Activated CD4-positive, alpha-beta T cell treated with anti-CD3 and anti-CD28 coated beads, Interleukin-2, amount 10 ng/mL, durations not matched to agents 24 days and 14 days (primary cell): ENCODE results near the gene DBF4B. TPM values are rescaled to one million over a fixed set of nuclear protein-coding genes. Genes with fewer than 3 reads are reported as not detected.

Experiments
- DNase-seq: peaks from one replicate; pipeline ENCODE4 v3.0.0; 2022
- H3K27ac Mint-ChIP-seq: one replicate; pipeline ENCODE4 v1.8.0; 2022; ENCODE audit warnings: mild to moderate bottlenecking, mixed read lengths
- H3K27me3 Mint-ChIP-seq: one replicate; pipeline ENCODE4 v1.8.0; 2022; ENCODE audit warnings: mixed read lengths
- H3K36me3 Mint-ChIP-seq: one replicate; pipeline ENCODE4 v1.8.0; 2022; ENCODE audit warnings: low read depth, mild to moderate bottlenecking, mixed read lengths
- H3K4me1 Mint-ChIP-seq: one replicate; pipeline ENCODE4 v1.8.0; 2021; ENCODE audit warnings: mixed read lengths
- H3K4me3 Mint-ChIP-seq: one replicate; pipeline ENCODE4 v1.8.0; 2022; ENCODE audit warnings: mild to moderate bottlenecking, moderate library complexity, mixed read lengths
- H3K9me3 Mint-ChIP-seq: one replicate; pipeline ENCODE4 v1.8.0; 2021; ENCODE audit warnings: mixed read lengths
- intact Hi-C: fragments of 100-400 bp; cut with micrococcal nuclease; formaldehyde crosslinking; loops from one replicate; pipeline ENCODE4 v1.15.1; 2023
- total RNA-seq: library from RNA; stranded (reverse); gene quantifications from 2 replicates; pipeline ENCODE4 v1.2.3, GENCODE V29; 2022

DBF4B gene
- total RNA-seq, 1 donor from 2014 or later, result 25.7 TPM

DNA sequence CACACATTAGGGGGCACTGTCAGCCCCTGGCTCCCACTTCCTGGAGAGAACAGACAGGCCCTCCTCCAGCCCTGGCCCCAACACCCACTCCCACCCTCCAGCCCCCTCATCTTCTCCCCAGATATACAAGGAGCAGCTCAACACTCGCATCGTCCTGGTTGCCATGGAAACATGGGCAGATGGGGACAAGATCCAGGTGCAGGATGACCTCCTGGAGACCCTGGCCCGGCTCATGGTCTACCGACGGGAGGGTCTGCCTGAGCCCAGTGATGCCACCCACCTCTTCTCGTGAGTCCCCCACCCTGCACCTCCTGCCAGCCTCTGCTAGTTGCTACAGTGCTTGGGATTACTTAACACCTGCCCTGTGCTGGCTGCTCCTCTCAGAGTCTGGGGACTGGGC is 64.7 kb downstream of the DBF4B start:
- no peak overlapping the region for H3K4me3 Mint-ChIP-seq
- intact Hi-C loops, result loop anchor here (10.0 kb wide), 1 partner anchor 238 kb away; no protein-coding TSS in a partner anchor
- peak; percentile 53 for DNase-seq
- no peaks in the 10 kb centered on the region for H3K9me3 Mint-ChIP-seq
- peaks cover 8% of the 10 kb centered on the region for H3K27me3 Mint-ChIP-seq
- no peak overlapping the region for H3K27ac Mint-ChIP-seq
- peaks cover 12% of the 10 kb centered on the region for H3K4me1 Mint-ChIP-seq
- H3K36me3 Mint-ChIP-seq, result no peaks in the 10 kb centered on the region

DNA sequence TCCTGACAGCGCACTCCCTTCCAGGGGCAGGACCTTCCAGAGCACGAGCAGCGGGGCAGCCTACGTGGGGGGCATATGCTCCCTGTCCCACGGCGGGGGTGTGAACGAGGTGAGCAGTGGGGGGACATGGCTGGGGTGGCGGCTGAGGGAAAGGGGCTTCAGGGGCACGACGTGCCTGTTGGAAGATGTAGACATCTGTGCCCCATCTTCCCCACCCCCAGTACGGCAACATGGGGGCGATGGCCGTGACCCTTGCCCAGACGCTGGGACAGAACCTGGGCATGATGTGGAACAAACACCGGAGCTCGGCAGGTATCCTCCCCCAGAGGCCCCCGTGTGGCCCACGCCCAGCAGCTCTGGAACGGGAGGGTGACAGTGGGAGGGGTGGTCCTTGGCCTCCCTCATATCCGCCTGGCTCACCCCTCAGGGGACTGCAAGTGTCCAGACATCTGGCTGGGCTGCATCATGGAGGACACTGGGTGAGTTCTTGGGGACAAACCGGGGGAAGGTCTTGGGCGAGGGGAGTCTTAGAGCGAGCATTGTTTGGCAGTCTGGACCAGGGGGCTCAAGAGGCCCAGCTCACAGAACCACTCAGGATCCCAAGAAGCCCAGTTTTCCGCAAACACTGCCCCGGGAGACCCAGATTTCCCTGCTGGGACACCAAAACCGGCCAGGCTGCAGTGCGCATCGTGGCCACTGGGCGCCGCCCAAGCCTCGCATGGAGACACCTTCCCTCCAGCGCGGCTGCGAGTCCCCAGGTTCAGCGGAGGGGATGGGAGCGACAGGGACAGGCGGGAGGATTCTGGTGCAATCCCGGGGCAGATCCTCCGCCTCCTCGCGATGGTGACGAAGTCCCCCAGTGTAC is 66.0 kb downstream of the DBF4B start:
- peak overlapping the region; percentile 81 for H3K27ac Mint-ChIP-seq
- peak overlapping the region; percentile 88 for H3K4me3 Mint-ChIP-seq
- DNase-seq, result peak; percentile 97

DNA sequence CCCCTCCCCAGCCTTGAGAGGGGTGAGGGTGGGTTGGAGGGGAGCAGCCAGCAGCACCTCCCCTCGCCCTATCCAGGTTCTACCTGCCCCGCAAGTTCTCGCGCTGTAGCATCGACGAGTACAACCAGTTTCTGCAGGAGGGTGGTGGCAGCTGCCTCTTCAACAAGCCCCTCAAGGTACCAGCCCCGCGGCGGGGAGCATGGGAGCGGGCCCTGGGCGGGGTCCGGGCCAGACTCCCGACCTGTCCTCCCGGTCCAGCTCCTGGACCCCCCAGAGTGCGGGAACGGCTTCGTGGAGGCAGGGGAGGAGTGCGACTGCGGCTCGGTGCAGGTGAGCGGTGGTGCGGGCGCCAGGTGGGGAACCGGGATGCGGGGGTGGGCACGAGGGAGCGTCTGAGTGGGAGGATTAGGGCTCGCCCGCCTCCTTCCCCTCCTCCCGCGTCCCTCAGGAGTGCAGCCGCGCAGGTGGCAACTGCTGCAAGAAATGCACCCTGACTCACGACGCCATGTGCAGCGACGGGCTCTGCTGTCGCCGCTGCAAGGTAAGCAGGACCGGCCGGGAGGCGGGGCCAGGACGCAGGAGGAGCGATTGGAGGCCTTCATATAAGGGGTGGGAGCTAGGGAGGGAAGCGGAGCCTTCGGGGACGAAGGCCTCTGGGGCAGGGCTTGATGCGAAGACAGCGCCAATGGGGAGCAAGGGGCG is 66.8 kb downstream of the DBF4B start:
- Mint-ChIP-seq H3K9me3 (no peaks in the 10 kb centered on the region), H3K36me3 (no peaks in the 10 kb centered on the region), H3K4me1 (peaks cover 14% of the 10 kb centered on the region), H3K27ac (peak overlapping the region; percentile 81), H3K4me3 (peak overlapping the region; percentile 88), H3K27me3 (peaks cover 8% of the 10 kb centered on the region)
- DNase-seq, result peak; percentile 99
- intact Hi-C loops, result loop anchor here (1.0 to 10.0 kb wide), 4 partner anchors 54 to 248 kb away; no protein-coding TSS in a partner anchor

More for the DNA sequence above, 66.0 kb downstream of the DBF4B start:
- no peaks in the 10 kb centered on the region for H3K36me3 Mint-ChIP-seq
- H3K27me3 Mint-ChIP-seq, result peaks cover 8% of the 10 kb centered on the region
- intact Hi-C loops, result loop anchor here (1.0 to 10.0 kb wide), 4 partner anchors 55 to 248 kb away; no protein-coding TSS in a partner anchor
- peaks cover 12% of the 10 kb centered on the region for H3K4me1 Mint-ChIP-seq
- no peaks in the 10 kb centered on the region for H3K9me3 Mint-ChIP-seq

DNA sequence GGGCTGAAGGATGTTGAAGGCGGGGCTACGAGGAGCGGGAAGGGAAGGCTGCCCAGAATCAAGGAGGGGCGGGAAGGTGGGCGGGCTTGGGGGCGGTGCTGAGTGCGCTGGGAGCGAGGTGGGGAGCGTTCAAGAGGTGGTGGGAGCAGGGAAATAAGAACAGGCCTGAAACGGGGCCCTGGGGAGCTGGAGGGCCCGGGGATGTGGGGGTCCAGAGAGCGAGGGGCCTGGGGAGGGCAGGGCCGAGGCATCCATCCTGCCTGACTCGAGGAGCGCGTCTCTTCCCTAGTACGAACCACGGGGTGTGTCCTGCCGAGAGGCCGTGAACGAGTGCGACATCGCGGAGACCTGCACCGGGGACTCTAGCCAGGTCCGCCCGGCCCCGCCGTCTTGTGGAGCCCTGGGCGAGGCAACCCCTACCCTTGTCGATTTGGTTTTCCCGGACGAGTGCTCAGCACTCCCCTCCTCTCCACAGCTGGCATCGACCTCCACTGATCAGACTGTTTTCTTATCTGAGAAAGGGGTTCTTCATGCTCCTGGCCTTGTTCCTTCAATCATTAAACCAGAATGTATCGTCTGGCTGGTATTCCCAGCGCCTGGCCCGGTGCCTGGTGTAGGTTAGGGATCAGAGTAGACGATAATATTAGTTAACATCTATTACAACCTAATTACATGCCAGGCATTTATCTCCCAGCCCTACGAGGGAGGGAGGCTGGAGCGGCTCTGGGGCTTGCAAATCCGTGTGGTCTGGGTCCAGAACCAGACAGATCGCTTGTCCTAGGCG is 67.6 kb downstream of the DBF4B start:
- Mint-ChIP-seq H3K4me1 (peaks cover 14% of the 10 kb centered on the region), H3K36me3 (no peaks in the 10 kb centered on the region), H3K4me3 (peak overlapping the region; percentile 88), H3K9me3 (no peaks in the 10 kb centered on the region), H3K27me3 (peaks cover 8% of the 10 kb centered on the region), H3K27ac (peak overlapping the region; percentile 77)
- intact Hi-C loops, result loop anchor here (1.0 to 10.0 kb wide), 4 partner anchors 53 to 247 kb away; no protein-coding TSS in a partner anchor
- DNase-seq, result no peak

DNA sequence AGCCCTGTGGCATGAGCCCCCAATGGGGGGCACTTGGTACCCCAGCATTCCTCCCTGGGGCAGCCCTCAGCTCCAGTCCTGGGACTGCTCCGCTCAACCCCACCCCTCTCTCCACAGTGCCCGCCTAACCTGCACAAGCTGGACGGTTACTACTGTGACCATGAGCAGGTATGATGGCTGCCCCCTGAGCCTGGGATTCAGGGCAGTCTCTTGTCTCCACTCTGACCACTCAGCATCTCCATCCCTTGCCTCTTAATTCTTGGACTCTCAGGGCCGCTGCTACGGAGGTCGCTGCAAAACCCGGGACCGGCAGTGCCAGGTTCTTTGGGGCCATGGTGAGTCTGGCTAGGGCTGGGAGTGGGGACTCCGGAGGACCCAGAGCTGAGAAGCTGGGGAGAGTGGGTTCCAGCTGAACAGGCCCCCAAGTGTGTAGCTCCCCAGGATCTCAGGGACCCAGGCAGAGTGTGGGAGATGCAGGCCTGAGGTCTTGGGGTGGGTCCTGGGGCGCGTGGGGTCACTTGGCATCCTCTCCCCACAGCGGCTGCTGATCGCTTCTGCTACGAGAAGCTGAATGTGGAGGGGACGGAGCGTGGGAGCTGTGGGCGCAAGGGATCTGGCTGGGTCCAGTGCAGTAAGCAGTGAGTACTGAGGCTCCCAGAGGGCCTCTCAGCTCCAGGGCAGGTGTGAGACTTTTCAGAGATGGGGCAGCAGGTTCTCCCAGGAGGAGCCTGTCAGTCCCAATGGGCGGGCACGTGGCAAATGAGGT is 68.3 kb downstream of the DBF4B start:
- Mint-ChIP-seq H3K4me1 (peaks cover 14% of the 10 kb centered on the region), H3K4me3 (peak overlapping the region; percentile 30), H3K9me3 (no peaks in the 10 kb centered on the region), H3K36me3 (no peaks in the 10 kb centered on the region), H3K27ac (no peak overlapping the region), H3K27me3 (peaks cover 8% of the 10 kb centered on the region)
- intact Hi-C loops, result loop anchor here (10.0 kb wide), 1 partner anchor 242 kb away; no protein-coding TSS in a partner anchor
- DNase-seq, result peak; percentile 58

DNA sequence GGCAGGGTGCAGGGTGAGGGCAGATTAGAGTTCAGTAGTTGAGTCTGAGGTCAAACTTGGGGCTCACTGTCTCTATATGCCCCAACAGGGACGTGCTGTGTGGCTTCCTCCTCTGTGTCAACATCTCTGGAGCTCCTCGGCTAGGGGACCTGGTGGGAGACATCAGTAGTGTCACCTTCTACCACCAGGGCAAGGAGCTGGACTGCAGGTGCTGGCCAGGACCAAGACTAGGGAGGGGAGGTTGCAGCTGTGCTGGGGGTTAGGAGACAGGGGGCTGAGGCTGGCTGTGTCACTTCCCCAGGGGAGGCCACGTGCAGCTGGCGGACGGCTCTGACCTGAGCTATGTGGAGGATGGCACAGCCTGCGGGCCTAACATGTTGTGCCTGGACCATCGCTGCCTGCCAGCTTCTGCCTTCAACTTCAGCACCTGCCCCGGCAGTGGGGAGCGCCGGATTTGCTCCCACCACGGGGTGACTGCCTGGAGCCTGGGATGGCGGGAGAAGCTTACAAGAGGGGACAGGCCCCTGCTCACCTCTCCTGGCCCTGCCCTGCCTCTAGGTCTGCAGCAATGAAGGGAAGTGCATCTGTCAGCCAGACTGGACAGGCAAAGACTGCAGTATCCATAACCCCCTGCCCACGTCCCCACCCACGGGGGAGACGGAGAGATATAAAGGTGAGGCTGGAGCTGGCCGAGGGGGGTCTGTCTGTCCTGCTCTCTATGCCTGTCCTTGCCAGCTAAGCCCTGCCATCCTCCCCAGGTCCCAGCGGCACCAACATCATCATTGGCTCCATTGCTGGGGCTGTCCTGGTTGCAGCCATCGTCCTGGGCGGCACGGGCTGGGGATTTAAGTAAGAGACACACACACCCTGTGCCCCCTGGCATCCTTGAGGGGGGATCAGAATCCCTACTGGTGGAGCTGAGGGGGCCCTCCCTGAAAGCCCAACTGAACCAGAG is 69.2 kb downstream of the DBF4B start:
- peaks cover 8% of the 10 kb centered on the region for H3K27me3 Mint-ChIP-seq
- H3K36me3 Mint-ChIP-seq, result no peaks in the 10 kb centered on the region
- no peaks in the 10 kb centered on the region for H3K9me3 Mint-ChIP-seq
- peak; percentile 60 for DNase-seq
- peak overlapping the region; percentile 30 for H3K4me3 Mint-ChIP-seq
- H3K27ac Mint-ChIP-seq, result no peak overlapping the region
- H3K4me1 Mint-ChIP-seq, result peaks cover 14% of the 10 kb centered on the region
- intact Hi-C loops, result loop anchor here (2.0 to 10.0 kb wide), 2 partner anchors 243 to 355 kb away; partner anchors contain the start of gene PLCD3

DNA sequence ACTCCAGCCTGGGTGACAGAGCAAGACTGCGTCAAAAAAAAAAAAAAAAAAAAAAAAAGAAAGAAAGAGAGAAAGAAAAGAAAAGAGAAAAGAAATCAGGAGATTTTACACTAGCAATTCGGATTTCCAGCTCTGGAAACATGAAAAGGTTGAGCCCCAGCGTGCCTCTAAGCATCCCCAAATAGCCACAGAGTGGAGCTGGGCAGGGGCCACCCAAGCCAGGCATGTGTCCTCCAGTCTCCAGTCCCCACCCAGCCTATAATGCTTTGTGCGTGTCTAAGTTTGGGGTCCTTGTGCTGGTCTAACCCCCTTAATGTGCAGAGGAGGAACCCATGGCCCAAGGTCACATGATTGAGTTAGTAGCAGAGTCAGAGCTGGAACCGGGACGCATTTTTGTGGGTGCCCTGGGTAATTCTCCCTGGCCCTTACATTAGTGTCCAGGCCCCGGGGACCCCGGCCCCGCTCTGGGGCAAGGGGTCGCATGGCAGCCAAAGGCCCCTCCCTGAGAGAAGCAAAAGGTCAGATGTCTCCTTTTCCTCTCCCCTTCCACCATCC is 70.3 kb downstream of the DBF4B start:
- Mint-ChIP-seq H3K4me1 (peaks cover 14% of the 10 kb centered on the region), H3K27me3 (peaks cover 8% of the 10 kb centered on the region), H3K36me3 (no peaks in the 10 kb centered on the region), H3K9me3 (no peaks in the 10 kb centered on the region), H3K4me3 (peak overlapping the region; percentile 70), H3K27ac (no peak overlapping the region)
- intact Hi-C loops, result loop anchor here (1.0 to 10.0 kb wide), 3 partner anchors 87 to 354 kb away; partner anchors contain the start of gene PLCD3
- DNase-seq, result no peak

DNA sequence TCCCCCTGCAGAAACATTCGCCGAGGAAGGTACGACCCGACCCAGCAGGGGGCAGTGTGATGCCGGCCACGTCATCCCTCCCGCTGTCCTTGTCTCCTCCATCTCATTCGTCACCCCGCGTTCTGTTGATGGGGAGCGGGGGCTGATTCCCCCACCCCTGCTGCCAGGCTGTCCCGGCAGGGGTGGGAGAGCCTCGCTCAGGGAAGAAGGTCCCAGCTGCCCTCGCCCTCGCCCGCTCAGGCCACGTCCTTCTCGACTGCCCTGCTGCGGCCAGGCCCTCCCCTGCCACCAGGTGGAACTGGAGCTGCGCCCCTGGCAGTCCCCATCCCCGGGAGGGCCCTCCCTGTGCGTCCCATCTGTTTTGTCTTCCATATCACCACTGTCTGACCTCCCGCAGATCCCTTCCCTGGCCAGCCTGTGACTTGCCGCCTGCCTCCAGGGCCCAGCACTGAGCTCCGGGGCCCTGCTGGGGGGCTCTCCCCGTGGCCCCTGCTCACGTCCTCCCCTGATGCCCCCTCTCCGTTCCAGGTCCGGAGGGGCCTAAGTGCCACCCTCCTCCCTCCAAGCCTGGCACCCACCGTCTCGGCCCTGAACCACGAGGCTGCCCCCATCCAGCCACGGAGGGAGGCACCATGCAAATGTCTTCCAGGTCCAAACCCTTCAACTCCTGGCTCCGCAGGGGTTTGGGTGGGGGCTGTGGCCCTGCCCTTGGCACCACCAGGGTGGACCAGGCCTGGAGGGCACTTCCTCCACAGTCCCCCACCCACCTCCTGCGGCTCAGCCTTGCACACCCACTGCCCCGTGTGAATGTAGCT is 71.0 kb downstream of the DBF4B start:
- no peaks in the 10 kb centered on the region for H3K36me3 Mint-ChIP-seq
- no peak overlapping the region for H3K27ac Mint-ChIP-seq
- H3K4me1 Mint-ChIP-seq, result peaks cover 14% of the 10 kb centered on the region
- intact Hi-C loops, result loop anchor here (1.0 to 10.0 kb wide), 3 partner anchors 86 to 353 kb away; partner anchors contain the start of gene PLCD3
- peaks cover 8% of the 10 kb centered on the region for H3K27me3 Mint-ChIP-seq
- peak; percentile 95 for DNase-seq
- H3K4me3 Mint-ChIP-seq, result peak overlapping the region; percentile 70
- H3K9me3 Mint-ChIP-seq, result no peaks in the 10 kb centered on the region

DNA sequence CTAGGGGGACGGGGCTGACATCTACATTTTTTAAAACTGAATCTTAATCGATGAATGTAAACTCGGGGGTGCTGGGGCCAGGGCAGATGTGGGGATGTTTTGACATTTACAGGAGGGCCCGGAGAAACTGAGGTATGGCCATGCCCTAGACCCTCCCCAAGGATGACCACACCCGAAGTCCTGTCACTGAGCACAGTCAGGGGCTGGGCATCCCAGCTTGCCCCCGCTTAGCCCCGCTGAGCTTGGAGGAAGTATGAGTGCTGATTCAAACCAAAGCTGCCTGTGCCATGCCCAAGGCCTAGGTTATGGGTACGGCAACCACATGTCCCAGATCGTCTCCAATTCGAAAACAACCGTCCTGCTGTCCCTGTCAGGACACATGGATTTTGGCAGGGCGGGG is 71.7 kb downstream of the DBF4B start:
- H3K4me3 Mint-ChIP-seq, result no peak overlapping the region
- intact Hi-C loops, result no loop called here

DNA sequence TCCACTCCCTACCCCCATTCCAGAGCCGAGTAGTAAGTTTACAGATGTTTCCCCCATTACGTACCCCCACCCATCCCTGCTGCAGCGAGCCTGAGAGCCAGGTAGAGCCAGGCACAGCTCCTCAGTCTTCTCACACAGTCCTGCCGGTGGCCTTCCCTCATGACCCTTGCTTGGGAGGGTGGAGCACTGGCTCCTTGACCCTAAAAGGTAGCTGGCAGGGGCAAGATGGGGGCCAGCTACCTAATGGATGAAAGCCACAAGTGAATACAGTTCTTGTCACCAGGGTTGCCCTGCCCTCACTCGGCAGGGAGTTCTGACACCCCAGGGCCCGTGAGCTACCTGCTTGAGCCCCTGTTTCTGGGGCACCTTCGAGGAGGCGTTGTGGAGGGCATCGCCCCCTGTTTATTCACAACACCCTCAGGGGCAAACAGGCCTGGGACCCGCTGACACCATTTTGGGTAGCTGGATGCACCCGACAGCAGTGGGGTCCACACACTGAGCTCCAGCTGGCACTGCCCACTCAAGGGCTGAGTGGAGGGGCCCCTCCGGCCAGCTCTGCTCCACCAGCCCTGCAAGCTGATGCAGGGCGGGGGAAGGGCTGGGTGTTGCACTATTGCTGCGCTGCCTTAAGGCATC is 72.5 kb downstream of the DBF4B start:
- H3K4me3 Mint-ChIP-seq, result no peak overlapping the region

More for the DNA sequence above, 71.7 kb downstream of the DBF4B start:
- H3K27me3 Mint-ChIP-seq, result peaks cover 8% of the 10 kb centered on the region
- H3K9me3 Mint-ChIP-seq, result no peaks in the 10 kb centered on the region
- H3K4me1 Mint-ChIP-seq, result peaks cover 12% of the 10 kb centered on the region
- no peaks in the 10 kb centered on the region for H3K36me3 Mint-ChIP-seq
- no peak overlapping the region for H3K27ac Mint-ChIP-seq
- peak; percentile 54 for DNase-seq

More for the DNA sequence above, 72.5 kb downstream of the DBF4B start:
- H3K27me3 Mint-ChIP-seq, result peaks cover 8% of the 10 kb centered on the region
- no peaks in the 10 kb centered on the region for H3K36me3 Mint-ChIP-seq
- DNase-seq, result no peak
- intact Hi-C loops, result no loop called here
- H3K4me1 Mint-ChIP-seq, result peaks cover 10% of the 10 kb centered on the region
- H3K27ac Mint-ChIP-seq, result no peak overlapping the region
- H3K9me3 Mint-ChIP-seq, result no peaks in the 10 kb centered on the region
